ENCODE measurements around the gene PAXX.
A peak's percentile ranks its signal among the peaks of the same experiment; 100 is the strongest.

The PAXX gene

GRCh38 chr9:136991993-136992818 is at the start of gene PAXX:
TSS of gene PAXX (plus strand) at chr9:136992422. CDS start at chr9:136992444, 22 bp downstream.
- peak; percentile 80 for DNase-seq

- DNase-seq = no peak
These were observed 49.4 kb upstream of the PAXX start for GRCh38 chr9:136942881-136943230.

- DNase-seq = no peak
These were observed 48.7 kb upstream of the PAXX start for GRCh38 chr9:136943291-136944211.

- no peak for DNase-seq
These were observed 48.1 kb upstream of the PAXX start for GRCh38 chr9:136944212-136944518.

- peak; percentile 88 for DNase-seq
These were observed 47.5 kb upstream of the PAXX start, which contains the start of the genes C8G and FBXW5 for GRCh38 chr9:136944519-136945332. TSS of gene C8G (plus strand) at chr9:136945243. CDS start at chr9:136945321, 78 bp downstream. TSS of gene FBXW5 (minus strand) at chr9:136944738. CDS start at chr9:136944083, 655 bp downstream.

- DNase-seq = no peak
These were observed 46.6 kb upstream of the PAXX start for GRCh38 chr9:136945333-136946227.

- DNase-seq = no peak
These were observed 45.8 kb upstream of the PAXX start for GRCh38 chr9:136946228-136947027.

GRCh38 chr9:136947028-136947891 is 45.0 kb upstream of the PAXX start:
- DNase-seq = no peak

- peak; percentile 38 for DNase-seq
These were observed 44.2 kb upstream of the PAXX start for GRCh38 chr9:136947955-136948510.

GRCh38 chr9:136949239-136949816 is 42.9 kb upstream of the PAXX start:
- no peak for DNase-seq

GRCh38 chr9:136949817-136950655 is 42.2 kb upstream of the PAXX start:
- DNase-seq = peak; percentile 77

- DNase-seq = no peak
These were observed 41.5 kb upstream of the PAXX start for GRCh38 chr9:136950656-136951276.

GRCh38 chr9:136951541-136952320 is 40.5 kb upstream of the PAXX start, which contains the start of gene LCN12:
TSS of gene LCN12 (plus strand) at chr9:136952273. CDS start at chr9:136952328, 55 bp downstream.
- DNase-seq = no peak

- no peak for DNase-seq
These were observed 39.8 kb upstream of the PAXX start for GRCh38 chr9:136952321-136952850.

GRCh38 chr9:136952876-136953770 is 39.1 kb upstream of the PAXX start:
- DNase-seq = no peak

Measured in MV-4-11 (cell line).